A549 (cell line): ENCODE measurements around the gene GTPBP2. TPM values are rescaled to one million over a fixed set of nuclear protein-coding genes. Genes with fewer than 3 reads are reported as not detected.

Experiments used
- ATAC-seq, 2 experiments: fragments of 200-7000 bp in 1 of 2; fragments of >200 bp in 1 of 2; cut with Nextera tagmentation in 1 of 2; cut with Tn5 transposase in 1 of 2; 3 replicates each; pipeline versions ENCODE4 v1.8.0 to v1.9.1; 2018 to 2020; ENCODE audit warnings: mild to moderate bottlenecking in 1 of 2, moderate library complexity in 1 of 2
- CTCF ChIA-PET: fragments of 300-600 bp; sonication (Branson Sonifier 250); formaldehyde crosslinking; extraction: SDS; loops from one replicate; lab custom pipeline; 2021; ENCODE audit warnings: antibody characterized with exemption, inconsistent platforms; lab: Yijun Ruan, JAX
- POLR2A ChIA-PET: fragments of 350-600 bp; formaldehyde crosslinking; extraction: SDS; loops from one replicate; lab custom pipeline; 2021; ENCODE audit warnings: antibody characterized with exemption, inconsistent platforms; lab: Yijun Ruan, JAX
- DNase-seq, 2 experiments: peaks; one replicate each; pipeline versions ENCODE4 v3.0.0 to v3.0.0-alpha.2; 2011 to 2016; ENCODE audit warnings: low read depth in 1 of 2, low spot score in 1 of 2
- FAIRE-seq: peaks from 2 replicates; lab custom pipeline; 2011; peaks lifted over from hg19 to GRCh38; lab: Jason Lieb, UNC
- H3K27ac ChIP-seq, 2 experiments: fragments of >200 bp; sonication (Bioruptor Twin); formaldehyde crosslinking; 3 replicates each; pipeline ENCODE4 v1.5.1; 2016 to 2017
- H3K4me1 ChIP-seq: fragments of >200 bp; sonication (Bioruptor Twin); formaldehyde crosslinking; 3 replicates; pipeline ENCODE4 v1.6.1; 2016
- H3K4me2 ChIP-seq: fragments of >200 bp; sonication (Bioruptor Twin); formaldehyde crosslinking; 3 replicates; pipeline ENCODE4 v1.6.1; 2016
- H3K4me3 ChIP-seq: fragments of >200 bp; sonication (Bioruptor Twin); formaldehyde crosslinking; 3 replicates; pipeline ENCODE4 v1.5.1; 2016
- H3K9me3 ChIP-seq: fragments of >200 bp; sonication (Bioruptor Twin); formaldehyde crosslinking; 3 replicates; pipeline ENCODE4 v1.6.1; 2016
- ATOH8 ChIP-seq: fragments of 250-450 bp; sonication (Bioruptor Pico); IDR thresholded peaks from 2 replicates; pipeline ENCODE4 v1.5.0; 2020; ENCODE audit warnings: low read depth, mild to moderate bottlenecking, moderate library complexity
- BHLHE40 ChIP-seq: IDR thresholded peaks from 2 replicates; pipeline ENCODE4 v1.6.1; 2012; ENCODE audit warnings: low read depth, low read length, inconsistent platforms
- CEBPB ChIP-seq, 2 experiments: fragments of >200 bp in 1 of 2; sonication (Bioruptor Twin) in 1 of 2; formaldehyde crosslinking in 1 of 2; IDR thresholded peaks; 2 replicates each; pipeline ENCODE4 v1.6.1; 2012 to 2016
- E2F6 ChIP-seq: IDR thresholded peaks from 2 replicates; pipeline ENCODE4 v1.6.1; 2012; ENCODE audit warnings: low read depth, borderline replicate concordance
- EHF ChIP-seq: fragments of 250-450 bp; sonication (Bioruptor Pico); IDR thresholded peaks from 2 replicates; pipeline ENCODE4 v1.5.0; 2020; ENCODE audit warnings: mild to moderate bottlenecking
- EHMT2 ChIP-seq: fragments of 200-600 bp; sonication (generic); IDR thresholded peaks from 2 replicates; pipeline ENCODE4 v1.6.1; 2016; ENCODE audit warnings: antibody characterized with exemption, low read depth, mild to moderate bottlenecking, moderate library complexity
- FOSB ChIP-seq: fragments of 250-450 bp; sonication (Bioruptor Pico); IDR thresholded peaks from 2 replicates; pipeline ENCODE4 v1.5.0; 2020; ENCODE audit warnings: mild to moderate bottlenecking, moderate library complexity
- FOSL2 ChIP-seq, 2 experiments: fragments of 450-650 bp in 1 of 2; fragments of >200 bp in 1 of 2; sonication (Bioruptor Twin) in 1 of 2; formaldehyde crosslinking; IDR thresholded peaks; 2 replicates each; pipeline versions ENCODE4 v1.5.0 to v1.6.1; 2016 to 2020; ENCODE audit warnings: mild to moderate bottlenecking in 1 of 2, moderate library complexity in 1 of 2
- FOXS1 ChIP-seq: fragments of 250-450 bp; sonication (Bioruptor Pico); IDR thresholded peaks from 2 replicates; pipeline ENCODE4 v1.5.0; 2020; ENCODE audit warnings: mild to moderate bottlenecking, moderate library complexity
- HDAC2 ChIP-seq: fragments of 200-600 bp; sonication (generic); IDR thresholded peaks from 2 replicates; pipeline ENCODE4 v1.6.1; 2016
- HES2 ChIP-seq: fragments of >200 bp; sonication (Bioruptor Twin); formaldehyde crosslinking; IDR thresholded peaks from 2 replicates; pipeline ENCODE4 v1.6.1; 2016
- HEYL ChIP-seq: fragments of 250-450 bp; sonication (Bioruptor Pico); IDR thresholded peaks from 2 replicates; pipeline ENCODE4 v1.8.0; 2021; ENCODE audit warnings: mild to moderate bottlenecking, moderate library complexity
- HOXA7 ChIP-seq: fragments of 250-450 bp; sonication (Bioruptor Pico); IDR thresholded peaks from 2 replicates; pipeline ENCODE4 v1.5.0; 2020; ENCODE audit warnings: mild to moderate bottlenecking, moderate library complexity
- KDM1A ChIP-seq: fragments of 200-600 bp; sonication (generic); IDR thresholded peaks from 2 replicates; pipeline ENCODE4 v1.6.1; 2016; ENCODE audit warnings: low read depth, mild to moderate bottlenecking
- MAX ChIP-seq: IDR thresholded peaks from 2 replicates; pipeline ENCODE4 v1.6.1; 2012
- NFE2L2 ChIP-seq: fragments of 150-350 bp; conservative IDR thresholded peaks from 2 replicates; pipeline ENCODE4 v1.6.1; 2014; ENCODE audit warnings: low read length
- NPAS2 ChIP-seq: fragments of 250-450 bp; sonication (Bioruptor Pico); IDR thresholded peaks from 2 replicates; pipeline ENCODE4 v1.8.0; 2022; ENCODE audit warnings: mild to moderate bottlenecking, moderate library complexity, borderline replicate concordance
- POLR2A ChIP-seq: IDR thresholded peaks from 2 replicates; pipeline ENCODE4 v1.6.1; 2012; ENCODE audit warnings: mild to moderate bottlenecking, low read length
- POLR2AphosphoS2 ChIP-seq: conservative IDR thresholded peaks from 2 replicates; pipeline ENCODE4 v1.6.1; 2012; ENCODE audit warnings: low read length, improper control_type of control experiment, inconsistent platforms
- RAD21 ChIP-seq, 2 experiments: fragments of >200 bp in 1 of 2; sonication (Bioruptor Twin) in 1 of 2; formaldehyde crosslinking in 1 of 2; IDR thresholded peaks in 1 of 2; conservative IDR thresholded peaks in 1 of 2; 2 replicates in 1 of 2; 3 replicates in 1 of 2; pipeline ENCODE4 v1.6.1; 2012 to 2018; ENCODE audit warnings: inconsistent platforms in 1 of 2
- REST ChIP-seq: fragments of 200-600 bp; sonication (generic); IDR thresholded peaks from 2 replicates; pipeline ENCODE4 v1.6.1; 2016; ENCODE audit warnings: antibody characterized with exemption, mild to moderate bottlenecking, moderate library complexity
- RNF2 ChIP-seq: fragments of 200-600 bp; sonication (generic); IDR thresholded peaks from 2 replicates; pipeline ENCODE4 v1.6.1; 2016; ENCODE audit warnings: low read depth, mild to moderate bottlenecking, antibody characterized with exemption, moderate library complexity, borderline replicate concordance
- SREBF2 ChIP-seq: fragments of 450-650 bp; IDR thresholded peaks from 2 replicates; pipeline ENCODE4 v1.6.1; 2014; ENCODE audit warnings: mild to moderate bottlenecking, moderate library complexity
- ZNF302 ChIP-seq: fragments of 250-450 bp; sonication (Bioruptor Pico); IDR thresholded peaks from 2 replicates; pipeline ENCODE4 v1.9.0; 2021; ENCODE audit warnings: inconsistent platforms, mild to moderate bottlenecking, moderate library complexity
- WGBS: methylation state at CpG from one replicate; pipeline ENCODE4 v1.1.6; 2017; ENCODE audit errors: missing lambda C conversion rate; 5-methylcytosine and 5-hydroxymethylcytosine counted together
- polyA plus RNA-seq, 4 experiments: library from polyadenylated mRNA; depleted of rRNA in 3 of 4; stranded (reverse); fragments of >200 nt; fragmentation: RNase III in 1 of 4; extraction: RNeasy Plus Mini Kit Qiagen cat#74134 plus additional on column Dnase treatment in 1 of 4; gene quantifications; 2 replicates in 3 of 4; 3 replicates in 1 of 4; pipeline ENCODE4 v1.2.3, GENCODE V29; 2011 to 2017

GTPBP2 gene
- polyA plus RNA-seq, 2 of the 4 experiments (the other 2 are of a cell fraction) = 28.9 to 59.6 TPM

GRCh38 chr6:43616725-43617472 lies 12.2 kb downstream of the GTPBP2 start:
- ChIA-PET POLR2A (no interaction called here), CTCF (no interaction called here)
- no peak for ATAC-seq
- no peak overlapping the region for H3K4me3 ChIP-seq
- no peak for DNase-seq
- no peaks in the 10 kb centered on the region for H3K9me3 ChIP-seq
- no peak for FAIRE-seq
- no peaks in the 10 kb centered on the region for H3K4me1 ChIP-seq
- TF ChIP-seq FOSL2 (IDR thresholded peaks at IDR 0.05) (no peak), FOSL2 (CRISPR knock-in tag; IDR thresholded peaks at IDR 0.05) (no peak), POLR2A (no peak), BHLHE40 (no peak), CEBPB (IDR thresholded peaks at IDR 0.05) (no peak), REST (no peak), HOXA7 (CRISPR knock-in tag) (no peak), FOSB (CRISPR knock-in tag) (no peak), HDAC2 (no peak), ZNF302 (CRISPR knock-in tag) (no peak), NFE2L2 (no peak), KDM1A (no peak), NPAS2 (no peak), EHF (no peak), RAD21 (conservative IDR thresholded peaks at IDR 0.05 in 1 of 2, IDR thresholded peaks at IDR 0.05 in 1 of 2) (no peak), EHMT2 (no peak), SREBF2 (no peak)
- WGBS = 98% methylated on average over 9 of the region's 9 CpGs
- H3K4me2 ChIP-seq = no peak overlapping the region
- H3K27ac ChIP-seq = no peak overlapping the region

- TF ChIP-seq KDM1A = no peak
- no peak for TF ChIP-seq HES2
- TF ChIP-seq ZNF302 (CRISPR knock-in tag) = no peak
- no peak for TF ChIP-seq RNF2
- no peak for TF ChIP-seq MAX
- TF ChIP-seq POLR2A = no peak
- no peak for TF ChIP-seq HEYL (CRISPR knock-in tag)
- TF ChIP-seq POLR2AphosphoS2 = no peak
- no peak for TF ChIP-seq FOXS1
- no peak for TF ChIP-seq E2F6
- TF ChIP-seq ATOH8 (CRISPR knock-in tag) = no peak
- FAIRE-seq (no peak), DNase-seq (no peak), ATAC-seq (no peak)
- H3K4me3 ChIP-seq = no peak overlapping the region
- no peak overlapping the region for H3K27ac ChIP-seq
- H3K4me2 ChIP-seq = no peak overlapping the region
- ChIA-PET CTCF (interaction anchor here (1.3 to 2.1 kb wide), 2 partner anchors 10 to 155 kb away, joined by 4 to 11 read pairs; no protein-coding TSS in a partner anchor), POLR2A (no interaction called here)
- no peaks in the 10 kb centered on the region for H3K4me1 ChIP-seq
- no peaks in the 10 kb centered on the region for H3K9me3 ChIP-seq
- 73% methylated on average over 3 of the region's 3 CpGs for WGBS
These were observed 14.7 kb downstream of the GTPBP2 start for GRCh38 chr6:43614396-43614730.
